GM06990 (cell line): ENCODE measurements around the gene PMPCA.

ENCODE experiments used
- DNase-seq: peaks from one replicate; pipeline ENCODE4 v3.0.0-alpha.2; 2011; ENCODE audit not compliant: insufficient read length; ENCODE audit errors: extremely low read depth
- H3K27me3 ChIP-seq: replicated peaks from 2 replicates; pipeline ENCODE4 v1.6.0; 2011; ENCODE audit warnings: low read length; ENCODE audit not compliant: control insufficient read depth, insufficient read depth
- H3K36me3 ChIP-seq: 2 replicates; pipeline ENCODE4 v1.5.1; 2011; ENCODE audit warnings: low read length; ENCODE audit not compliant: control insufficient read depth, insufficient read depth
- H3K4me3 ChIP-seq: replicated peaks from 2 replicates; pipeline ENCODE4 v1.5.1; 2011; ENCODE audit warnings: low read depth, mild to moderate bottlenecking, control low read depth, low read length
- TF ChIP-seq, protein P1 (sequence below): IDR thresholded peaks from 2 replicates; pipeline ENCODE4 v1.5.1; 2011; ENCODE audit warnings: low read length, control low read depth, mild to moderate bottlenecking, inconsistent platforms; ENCODE audit not compliant: insufficient read depth, poor library complexity, severe bottlenecking

Gene PMPCA

GRCh38 chr9:136441191-136441680 lies 30.8 kb downstream of the PMPCA start:
- no peak for DNase-seq
- peaks cover 27% of the 10 kb centered on the region for H3K36me3 ChIP-seq
- H3K27me3 ChIP-seq, result no peaks in the 10 kb centered on the region
- TF ChIP-seq, protein P1, sequence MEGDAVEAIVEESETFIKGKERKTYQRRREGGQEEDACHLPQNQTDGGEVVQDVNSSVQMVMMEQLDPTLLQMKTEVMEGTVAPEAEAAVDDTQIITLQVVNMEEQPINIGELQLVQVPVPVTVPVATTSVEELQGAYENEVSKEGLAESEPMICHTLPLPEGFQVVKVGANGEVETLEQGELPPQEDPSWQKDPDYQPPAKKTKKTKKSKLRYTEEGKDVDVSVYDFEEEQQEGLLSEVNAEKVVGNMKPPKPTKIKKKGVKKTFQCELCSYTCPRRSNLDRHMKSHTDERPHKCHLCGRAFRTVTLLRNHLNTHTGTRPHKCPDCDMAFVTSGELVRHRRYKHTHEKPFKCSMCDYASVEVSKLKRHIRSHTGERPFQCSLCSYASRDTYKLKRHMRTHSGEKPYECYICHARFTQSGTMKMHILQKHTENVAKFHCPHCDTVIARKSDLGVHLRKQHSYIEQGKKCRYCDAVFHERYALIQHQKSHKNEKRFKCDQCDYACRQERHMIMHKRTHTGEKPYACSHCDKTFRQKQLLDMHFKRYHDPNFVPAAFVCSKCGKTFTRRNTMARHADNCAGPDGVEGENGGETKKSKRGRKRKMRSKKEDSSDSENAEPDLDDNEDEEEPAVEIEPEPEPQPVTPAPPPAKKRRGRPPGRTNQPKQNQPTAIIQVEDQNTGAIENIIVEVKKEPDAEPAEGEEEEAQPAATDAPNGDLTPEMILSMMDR, result no peak
- no peak overlapping the region for H3K4me3 ChIP-seq

- H3K36me3 ChIP-seq, result peaks cover 29% of the 10 kb centered on the region
- H3K27me3 ChIP-seq, result no peaks in the 10 kb centered on the region
- TF ChIP-seq, protein P1, result no peak
Measured at GRCh38 chr9:136441681-136442245, 31.3 kb downstream of the PMPCA start.

GRCh38 chr9:136442265-136442664 lies 31.8 kb downstream of the PMPCA start:
- Histone ChIP-seq H3K27me3 (no peaks in the 10 kb centered on the region), H3K4me3 (no peak overlapping the region), H3K36me3 (peaks cover 32% of the 10 kb centered on the region)
- DNase-seq, result no peak
- TF ChIP-seq, protein P1, result no peak

More at GRCh38 chr9:136441681-136442245, 31.3 kb downstream of the PMPCA start:
- DNase-seq, result no peak
- no peak overlapping the region for H3K4me3 ChIP-seq

- DNase-seq, result no peak
- no peaks in the 10 kb centered on the region for H3K27me3 ChIP-seq
- H3K4me3 ChIP-seq, result no peak overlapping the region
- TF ChIP-seq, protein P1, result no peak
- peaks cover 37% of the 10 kb centered on the region for H3K36me3 ChIP-seq
Measured at GRCh38 chr9:136443087-136443486, 32.6 kb downstream of the PMPCA start.

DNA sequence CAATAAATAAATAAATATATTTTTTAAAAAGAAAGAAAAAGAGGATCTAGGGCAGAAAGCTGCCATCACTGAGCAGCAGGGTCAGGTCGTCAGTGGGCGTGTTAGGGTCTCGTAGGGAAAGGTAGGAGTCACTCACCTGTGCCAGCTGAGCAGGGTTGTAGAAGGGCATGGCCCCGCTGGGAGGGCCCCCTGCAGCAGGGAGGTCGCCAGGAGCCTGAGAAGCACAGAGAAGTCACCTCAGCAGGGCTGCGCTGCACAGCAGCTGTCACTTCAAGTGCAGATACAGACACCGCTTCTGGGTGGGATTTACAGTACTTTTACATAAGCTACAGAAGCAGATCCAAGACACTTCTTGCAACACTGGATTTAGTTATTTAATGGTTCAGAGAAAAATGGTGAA lies 33.2 kb downstream of the PMPCA start:
- TF ChIP-seq, protein P1, result no peak
- no peaks in the 10 kb centered on the region for H3K27me3 ChIP-seq
- no peak for DNase-seq
- no peak overlapping the region for H3K4me3 ChIP-seq
- H3K36me3 ChIP-seq, result peaks cover 39% of the 10 kb centered on the region

- Histone ChIP-seq H3K4me3 (no peak overlapping the region), H3K27me3 (no peaks in the 10 kb centered on the region), H3K36me3 (peaks cover 39% of the 10 kb centered on the region)
- no peak for DNase-seq
- TF ChIP-seq, protein P1, result no peak
Measured at GRCh38 chr9:136444102-136444501, 33.6 kb downstream of the PMPCA start.
